B cell (primary cell): ENCODE results near the gene FOXP4. TPM values are rescaled to one million over a fixed set of nuclear protein-coding genes. Genes with fewer than 3 reads are reported as not detected.

Experiments used
- ATAC-seq: fragments of 200-7000 bp; cut with Tn5 transposase; one replicate; pipeline ENCODE4 v1.10.0; 2021; ENCODE audit warnings: low read depth, mild to moderate bottlenecking, moderate number of reproducible peaks, moderate library complexity
- CTCF ChIA-PET: fragments of 350-600 bp; sonication (Branson Sonifier 250); formaldehyde crosslinking; loops from one replicate; lab custom pipeline; 2021; ENCODE audit warnings: antibody characterized with exemption, inconsistent platforms; lab: Charles Lee
- POLR2A ChIA-PET: fragments of 350-600 bp; sonication (Branson Sonifier 250); formaldehyde crosslinking; loops from one replicate; lab custom pipeline; 2021; ENCODE audit warnings: antibody characterized with exemption; lab: Charles Lee
- DNase-seq: peaks from one replicate; pipeline ENCODE4 v3.0.0; 2013
- H2AFZ ChIP-seq: 2 replicates; pipeline ENCODE4 v1.6.1; 2012; ENCODE audit warnings: mild to moderate bottlenecking, low read depth, low read length; ENCODE audit not compliant: insufficient read depth, poor library complexity, severe bottlenecking
- H3K27ac ChIP-seq, 2 donors: 1 replicate in 1 of 2; 2 replicates in 1 of 2; pipeline ENCODE4 v1.5.1; 2012 to 2013; ENCODE audit warnings: low read length in 2 of 2, mild to moderate bottlenecking in 2 of 2, moderate library complexity in 1 of 2
- H3K27me3 ChIP-seq, 4 experiments: fragments of 200-600 bp in 1 of 4; sonication (generic) in 1 of 4; replicated peaks in 1 of 4; 1 replicate in 2 of 4; 2 replicates in 2 of 4; pipeline versions ENCODE4 v1.6.1 to v1.7.0; 2013 to 2016; ENCODE audit warnings: low read length in 3 of 4, mild to moderate bottlenecking in 2 of 4, mixed read lengths in 1 of 4, moderate library complexity in 1 of 4; ENCODE audit not compliant: insufficient read depth in 4 of 4, control insufficient read depth in 3 of 4; ENCODE audit errors: control extremely low read depth in 1 of 4
- H3K36me3 ChIP-seq, 2 experiments: replicated peaks in 1 of 2; 1 replicate in 1 of 2; 2 replicates in 1 of 2; pipeline versions ENCODE4 v1.6.1 to v1.7.1; 2013; ENCODE audit warnings: low read length in 1 of 2; ENCODE audit not compliant: insufficient read depth in 2 of 2, control insufficient read depth in 1 of 2; ENCODE audit errors: control extremely low read depth in 1 of 2, extremely low read depth in 1 of 2
- H3K4me1 ChIP-seq, 2 donors: fragments of 200-600 bp in 1 of 2; sonication (generic) in 1 of 2; 1 replicate in 1 of 2; 2 replicates in 1 of 2; pipeline versions ENCODE4 v1.5.1 to v1.6.1; 2013 to 2017; ENCODE audit warnings: low read length in 2 of 2; ENCODE audit not compliant: control insufficient read depth in 2 of 2, insufficient read depth in 2 of 2
- H3K4me2 ChIP-seq: replicated peaks from 2 replicates; pipeline ENCODE3; 2012; ENCODE audit warnings: mild to moderate bottlenecking, low read depth, low read length; ENCODE audit not compliant: poor library complexity, severe bottlenecking
- H3K4me3 ChIP-seq, 5 experiments: fragments of 200-600 bp in 1 of 5; sonication (generic) in 1 of 5; 1 replicate in 3 of 5; 2 replicates in 2 of 5; pipeline versions ENCODE4 v1.5.1 to v1.7.0; 2011 to 2016; ENCODE audit warnings: low read length in 4 of 5, mild to moderate bottlenecking in 4 of 5, low read depth in 2 of 5, control low read depth in 1 of 5, moderate library complexity in 1 of 5; ENCODE audit not compliant: insufficient read depth in 1 of 5; ENCODE audit errors: control extremely low read depth in 1 of 5, extremely low read depth in 1 of 5
- H3K79me2 ChIP-seq: fragments of 200-600 bp; sonication (generic); one replicate; pipeline ENCODE4 v1.6.0; 2016; ENCODE audit warnings: low read length; ENCODE audit not compliant: control insufficient read depth, insufficient read depth
- H3K9ac ChIP-seq: fragments of 200-600 bp; sonication (generic); 2 replicates; pipeline ENCODE4 v1.6.1; 2017; ENCODE audit warnings: mild to moderate bottlenecking, low read length, moderate library complexity
- H3K9me3 ChIP-seq, 3 donors: one replicate each; pipeline versions ENCODE4 v1.6.1 to v1.7.1; 2013; ENCODE audit warnings: low read length in 2 of 3; ENCODE audit not compliant: control insufficient read depth in 2 of 3, insufficient read depth in 1 of 3; ENCODE audit errors: control extremely low read depth in 1 of 3
- H4K20me1 ChIP-seq: 2 replicates; pipeline ENCODE4 v1.6.0; 2012; ENCODE audit warnings: mild to moderate bottlenecking, low read length; ENCODE audit not compliant: insufficient read depth, control insufficient read depth, poor library complexity, severe bottlenecking
- H3K27ac Mint-ChIP-seq: one replicate; pipeline ENCODE4 v1.8.0; 2021; ENCODE audit warnings: mixed read lengths
- H3K27me3 Mint-ChIP-seq: one replicate; pipeline ENCODE4 v1.8.0; 2021; ENCODE audit warnings: mixed read lengths
- H3K4me1 Mint-ChIP-seq: one replicate; pipeline ENCODE4 v1.8.0; 2021; ENCODE audit warnings: mixed read lengths
- H3K4me3 Mint-ChIP-seq: one replicate; pipeline ENCODE4 v1.8.0; 2021; ENCODE audit warnings: mixed read lengths
- H3K9me3 Mint-ChIP-seq: one replicate; pipeline ENCODE4 v1.8.0; 2022; ENCODE audit warnings: mixed read lengths; ENCODE audit not compliant: insufficient read depth
- EZH2 ChIP-seq: IDR thresholded peaks from 2 replicates; pipeline ENCODE4 v1.6.1; 2012; ENCODE audit warnings: borderline replicate concordance, low read depth, mild to moderate bottlenecking, moderate library complexity, low read length; ENCODE audit not compliant: insufficient read depth, poor library complexity, severe bottlenecking
- WGBS: methylation state at CpG from one replicate; pipeline ENCODE4 v1.1.5; 2013; ENCODE audit warnings: missing lambda C conversion rate; ENCODE audit not compliant: insufficient coverage; 5-methylcytosine and 5-hydroxymethylcytosine counted together
- intact Hi-C: fragments of 100-400 bp; cut with micrococcal nuclease; formaldehyde crosslinking; loops from one replicate; pipeline ENCODE4 v1.10.0; 2022
- polyA plus RNA-seq: library from polyadenylated mRNA; depleted of rRNA; stranded (reverse); fragments of >200 nt; gene quantifications from 2 replicates; pipeline ENCODE4 v1.2.3, GENCODE V29; 2012
- total RNA-seq, 2 donors: library from RNA; stranded (reverse); fragments of 120-200 nt in 1 of 2; gene quantifications; 1 replicate in 1 of 2; 2 replicates in 1 of 2; pipeline versions ENCODE4 v1.2.3 to v1.2.4, GENCODE V29; 2013 to 2022
- TF ChIP-seq, protein P1 (sequence below): fragments of 200-600 bp; IDR thresholded peaks from one replicate; pipeline ENCODE4 v1.8.0; 2022; ENCODE audit warnings: antibody characterized with exemption, mild to moderate bottlenecking

Gene FOXP4
- total and polyA plus RNA-seq, 2 donors (not counting 1 experiment from before 2014, with no cell fraction given): 17.0 to 38.7 TPM

DNA sequence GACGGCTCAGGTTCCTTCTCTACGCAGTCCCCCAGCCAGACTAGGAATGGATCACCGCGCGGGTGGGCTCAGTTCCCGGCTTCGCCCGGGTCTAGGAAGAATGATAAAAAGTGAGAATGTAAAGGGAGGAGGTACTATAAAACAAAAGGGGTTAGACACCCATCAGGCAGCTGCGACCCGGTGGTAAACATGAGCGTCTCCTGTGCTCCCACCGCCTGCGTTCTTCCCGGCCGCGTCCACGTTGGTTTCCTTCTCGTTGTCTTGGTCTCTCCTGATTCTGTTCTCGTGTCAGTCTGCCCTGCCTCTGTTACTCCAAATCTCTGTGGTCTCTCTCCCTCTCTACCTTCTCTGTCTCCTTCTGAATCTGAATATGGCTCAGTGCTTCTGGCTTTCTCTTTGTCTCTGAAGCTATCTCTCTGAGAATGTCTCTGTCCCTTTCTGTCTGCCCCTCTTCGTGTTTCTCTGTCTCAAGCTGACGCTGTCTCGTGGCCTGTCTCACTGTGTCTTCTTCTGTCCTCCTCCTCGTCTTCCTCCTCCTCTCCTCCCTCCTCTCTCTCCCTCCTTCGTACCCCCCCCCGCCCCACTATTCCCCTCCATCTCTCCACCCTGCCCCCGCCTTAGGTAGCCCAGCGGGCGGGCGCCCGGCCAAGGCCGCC is 41.6 kb upstream of the FOXP4 start:
- Mint-ChIP-seq H3K9me3 (no peaks in the 10 kb centered on the region), H3K27me3 (peaks cover 14% of the 10 kb centered on the region), H3K4me1 (peaks cover 37% of the 10 kb centered on the region), H3K4me3 (peak overlapping the region; percentile 93), H3K27ac (peak overlapping the region; percentile 74)
- no peaks in the 10 kb centered on the region for H4K20me1 ChIP-seq
- H3K79me2 ChIP-seq: no peaks in the 10 kb centered on the region
- H3K9me3 ChIP-seq: no peaks in the 10 kb centered on the region
- H3K9ac ChIP-seq: peak overlapping the region; percentile 72
- H3K36me3 ChIP-seq: no peaks in the 10 kb centered on the region
- peak overlapping the region; percentile 42 to 69 for H3K27ac ChIP-seq
- ChIA-PET POLR2A (interaction anchor here (0.7 to 1.2 kb wide), 5 partner anchors 27 to 315 kb away, joined by 3 to 7 read pairs (median 4); no protein-coding TSS in a partner anchor), CTCF (interaction anchor here (0.9 to 1.8 kb wide), 4 partner anchors 10 to 80 kb away, joined by 3 to 9 read pairs (median 6); no protein-coding TSS in a partner anchor)
- ATAC-seq: peak; percentile 13
- TF ChIP-seq EZH2: peak; percentile 39
- TF ChIP-seq, protein P1, sequence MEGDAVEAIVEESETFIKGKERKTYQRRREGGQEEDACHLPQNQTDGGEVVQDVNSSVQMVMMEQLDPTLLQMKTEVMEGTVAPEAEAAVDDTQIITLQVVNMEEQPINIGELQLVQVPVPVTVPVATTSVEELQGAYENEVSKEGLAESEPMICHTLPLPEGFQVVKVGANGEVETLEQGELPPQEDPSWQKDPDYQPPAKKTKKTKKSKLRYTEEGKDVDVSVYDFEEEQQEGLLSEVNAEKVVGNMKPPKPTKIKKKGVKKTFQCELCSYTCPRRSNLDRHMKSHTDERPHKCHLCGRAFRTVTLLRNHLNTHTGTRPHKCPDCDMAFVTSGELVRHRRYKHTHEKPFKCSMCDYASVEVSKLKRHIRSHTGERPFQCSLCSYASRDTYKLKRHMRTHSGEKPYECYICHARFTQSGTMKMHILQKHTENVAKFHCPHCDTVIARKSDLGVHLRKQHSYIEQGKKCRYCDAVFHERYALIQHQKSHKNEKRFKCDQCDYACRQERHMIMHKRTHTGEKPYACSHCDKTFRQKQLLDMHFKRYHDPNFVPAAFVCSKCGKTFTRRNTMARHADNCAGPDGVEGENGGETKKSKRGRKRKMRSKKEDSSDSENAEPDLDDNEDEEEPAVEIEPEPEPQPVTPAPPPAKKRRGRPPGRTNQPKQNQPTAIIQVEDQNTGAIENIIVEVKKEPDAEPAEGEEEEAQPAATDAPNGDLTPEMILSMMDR: no peak
- peak overlapping the region in 4 of 5 experiments; percentile 32 to 77 (median 57) for H3K4me3 ChIP-seq
- peak overlapping the region; percentile 99 for H3K4me2 ChIP-seq
- peak; percentile 58 for DNase-seq
- intact Hi-C loops: loop anchor here (1.0 to 5.0 kb wide), 4 partner anchors 28 to 78 kb away; partner anchors contain the start of gene FOXP4
- H3K27me3 ChIP-seq: peaks cover 0 to 12% (median 3%) of the 10 kb centered on the region in 4 experiments
- WGBS: 4% methylated on average over 29 of the region's 31 CpGs
- H2AFZ ChIP-seq: peak overlapping the region; percentile 94
- peaks cover 29 to 34% of the 10 kb centered on the region in 2 donors for H3K4me1 ChIP-seq
